ENCODE data around the gene FAM200C.
"Not testable (repeated sequence)": the region's sequence is repeated elsewhere in the genome, so short reads cannot be mapped to it uniquely, and the experiment has no call there.

The FAM200C gene

DNA sequence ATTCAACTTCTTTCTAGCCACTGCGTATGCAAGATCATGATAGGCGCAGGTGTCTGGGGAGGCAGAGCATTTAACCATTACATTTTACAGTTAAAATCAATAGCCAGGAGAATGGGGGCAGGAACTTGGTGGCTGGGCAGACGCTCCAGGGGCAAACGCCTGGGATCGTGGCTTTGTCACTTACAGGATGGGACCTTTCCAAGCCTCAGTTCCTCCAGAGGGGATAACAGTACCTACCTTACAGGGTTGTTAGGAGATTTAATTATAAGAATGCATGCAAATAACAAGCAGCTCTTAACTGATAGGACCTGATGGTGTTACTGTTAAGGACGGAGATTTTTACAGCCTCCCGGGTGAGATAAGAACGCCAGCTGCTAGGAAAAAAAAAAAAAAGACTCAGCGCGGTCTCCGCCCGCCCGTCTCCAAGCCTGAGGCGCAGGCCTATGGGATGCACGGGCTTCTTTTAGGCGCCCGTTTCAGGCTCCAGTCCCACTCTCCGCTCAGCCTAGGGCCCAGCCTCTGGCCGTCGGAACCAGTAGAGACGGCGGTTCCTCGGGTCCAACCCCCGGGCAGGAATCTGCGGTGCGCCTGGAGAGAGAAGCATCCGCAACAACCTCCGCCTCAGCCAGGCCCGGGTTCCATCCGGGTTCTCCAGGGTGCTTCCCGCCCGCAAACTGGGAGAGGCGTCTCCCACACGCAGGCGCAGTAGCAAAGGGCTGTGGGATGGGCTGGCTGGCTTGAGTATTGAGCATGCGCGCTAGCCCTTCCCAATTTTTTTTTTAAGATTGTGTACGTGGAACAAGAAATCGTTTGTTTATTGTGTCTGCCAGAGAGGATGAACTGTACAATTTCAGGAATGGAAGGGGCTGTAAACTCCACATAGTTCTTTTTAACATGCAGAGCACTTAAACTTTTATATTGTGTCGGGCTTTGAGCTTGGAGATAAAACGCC, at the start of gene FAM200C:
Gene FAM200C, minus strand, starts transcription at position 653 of the 952 bp plus-strand sequence. CDS start 4,564 bp downstream, outside the sequence.
- TF ChIP-seq GATA1 (IDR thresholded peaks at IDR 0.05; ENCODE audit: low read depth, low read length) (no peak), POLR2A (IDR thresholded peaks at IDR 0.05; ENCODE audit: low read length) (peak; percentile 84)
- peak; percentile 91 for DNase-seq

DNA sequence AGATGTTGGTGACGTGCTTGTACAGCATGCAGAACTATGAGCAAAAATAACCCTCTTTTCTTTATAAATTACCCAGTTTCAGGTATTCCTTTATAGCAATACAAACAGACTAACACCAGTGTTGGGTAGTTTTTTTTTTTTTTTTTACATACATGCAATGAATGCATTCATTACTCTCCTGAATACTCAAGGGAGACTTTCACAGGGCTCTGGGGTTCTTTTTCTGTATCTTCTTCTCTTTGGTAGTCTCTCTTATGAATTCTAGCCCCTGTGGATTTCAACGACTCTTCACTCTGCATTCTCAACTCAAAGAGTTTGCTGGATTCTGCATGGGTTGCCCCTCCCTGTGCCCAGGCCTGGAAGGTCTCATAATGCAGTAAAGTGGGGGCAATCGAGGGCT, 49.6 kb upstream of the FAM200C start:
- TF ChIP-seq POLR2A (IDR thresholded peaks at IDR 0.05; ENCODE audit: low read length) (no peak), GATA1 (IDR thresholded peaks at IDR 0.05; ENCODE audit: low read depth, low read length) (no peak)
- no peak for DNase-seq

DNA sequence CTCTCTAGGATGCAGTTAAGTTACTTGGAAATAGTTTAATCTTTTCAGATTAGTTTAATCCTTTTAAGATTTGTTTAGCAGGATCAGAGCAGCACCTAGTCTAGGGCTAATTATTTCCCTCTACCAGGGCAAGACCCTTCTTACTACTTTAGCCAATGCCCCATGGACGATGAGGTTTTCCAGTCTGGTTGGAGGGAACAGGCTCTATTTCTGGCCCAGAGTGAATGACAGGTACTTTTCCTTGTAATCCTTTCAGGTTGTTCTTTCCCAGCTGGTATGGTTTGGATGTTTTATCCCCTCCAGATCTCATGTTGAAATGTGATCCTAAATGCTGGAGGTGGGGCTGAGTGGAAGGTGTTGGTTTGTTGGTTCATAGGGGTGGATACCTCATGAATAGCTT, 49.0 kb upstream of the FAM200C start:
- TF ChIP-seq GATA1 (IDR thresholded peaks at IDR 0.05; ENCODE audit: low read depth, low read length) (no peak), POLR2A (IDR thresholded peaks at IDR 0.05; ENCODE audit: low read length) (no peak)
- DNase-seq, result no peak

DNA sequence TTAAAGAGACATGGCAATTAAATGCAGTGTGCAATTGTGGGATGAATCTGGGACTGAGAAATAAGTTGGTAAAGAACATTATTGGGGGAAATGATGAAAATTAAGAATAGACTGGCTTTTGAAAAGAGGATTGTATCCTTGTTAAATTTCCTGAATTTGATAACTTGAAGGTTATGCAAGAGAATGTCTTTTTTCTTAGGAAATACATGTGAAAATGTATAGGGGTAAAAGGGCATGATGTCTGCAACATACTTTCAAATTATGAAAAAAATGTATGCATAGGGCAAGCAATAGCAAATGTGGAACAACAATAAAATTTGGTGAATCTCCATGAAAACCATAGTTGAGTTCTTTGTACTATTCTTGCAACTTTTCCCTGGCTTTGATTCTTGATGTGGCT, 45.9 kb upstream of the FAM200C start:
- TF ChIP-seq GATA1 (IDR thresholded peaks at IDR 0.05; ENCODE audit: low read depth, low read length) (no peak), POLR2A (IDR thresholded peaks at IDR 0.05; ENCODE audit: low read length) (no peak)
- DNase-seq, result no peak

DNA sequence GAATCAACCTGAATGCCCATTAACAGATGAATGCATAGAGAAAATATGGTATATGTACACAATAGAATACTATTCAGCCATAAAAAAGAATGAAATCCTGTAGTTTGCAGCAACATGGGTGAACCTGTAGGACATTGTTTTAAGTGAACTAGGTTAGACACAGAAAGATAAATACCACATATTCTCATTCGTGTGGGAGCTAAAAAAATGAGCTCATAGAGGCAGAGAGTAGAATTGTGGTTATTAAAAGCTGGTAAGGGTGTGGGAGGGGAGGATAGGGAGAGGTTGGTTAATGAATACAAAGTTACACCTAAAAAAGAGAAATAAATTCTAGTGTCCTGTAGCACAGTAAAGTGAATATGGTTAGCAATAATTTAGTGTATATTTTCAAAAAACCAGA, 45.3 kb upstream of the FAM200C start:
- TF ChIP-seq GATA1 (IDR thresholded peaks at IDR 0.05; ENCODE audit: low read depth, low read length) (no peak), POLR2A (IDR thresholded peaks at IDR 0.05; ENCODE audit: low read length) (no peak)

DNA sequence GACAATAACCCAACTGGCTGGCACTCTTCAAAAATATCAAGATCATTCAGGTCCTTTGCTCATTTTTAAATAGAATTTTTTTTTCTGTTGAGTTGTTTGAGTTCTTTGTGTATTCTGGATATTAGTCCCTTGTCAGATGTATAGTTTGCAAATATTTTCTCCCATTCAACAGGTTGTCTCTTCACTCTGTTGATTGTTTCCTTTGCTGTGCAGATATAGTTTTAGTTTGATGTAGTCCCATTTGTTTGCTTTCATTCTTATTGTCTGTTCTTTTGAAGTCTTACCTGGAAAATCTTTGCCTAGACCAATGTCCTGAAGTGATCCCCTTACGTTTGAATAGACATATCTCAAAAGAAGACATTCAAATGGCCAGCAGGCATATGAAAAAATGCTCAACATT, 44.6 kb upstream of the FAM200C start:
- no peak for TF ChIP-seq POLR2A (IDR thresholded peaks at IDR 0.05; ENCODE audit: low read length)
- no peak for TF ChIP-seq GATA1 (IDR thresholded peaks at IDR 0.05; ENCODE audit: low read depth, low read length)

More for the DNA sequence above, 45.3 kb upstream of the FAM200C start:
- no peak for DNase-seq

DNA sequence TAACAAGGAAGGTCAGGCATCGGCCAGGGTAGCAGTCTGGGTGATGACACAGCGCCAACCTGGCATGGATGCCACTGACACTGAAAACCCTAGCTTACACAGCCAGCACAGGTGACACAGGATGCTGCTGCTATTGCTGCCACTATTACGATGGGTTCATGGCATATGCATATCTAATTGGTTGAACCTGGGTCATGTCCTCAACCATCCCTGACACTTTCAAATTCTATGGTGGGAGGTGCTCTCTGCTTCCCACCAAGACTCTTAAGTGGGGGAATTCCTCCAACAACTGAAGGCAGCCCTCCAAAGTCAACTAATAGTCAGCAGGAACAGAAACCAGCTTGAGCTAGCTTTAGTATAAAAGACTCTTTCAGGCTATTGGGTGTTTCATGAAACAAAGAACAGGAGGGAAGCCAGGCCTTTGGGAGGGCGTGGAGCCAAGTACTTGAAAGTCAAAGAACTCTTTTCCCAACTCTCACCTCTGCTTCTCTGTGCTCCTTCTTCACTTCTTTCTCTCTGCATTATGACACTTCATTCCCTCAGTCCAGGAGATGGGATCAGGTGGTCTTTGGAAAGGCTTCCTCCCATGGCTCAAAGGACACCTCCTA, 43.1 kb upstream of the FAM200C start:
- DNase-seq, result no peak
- TF ChIP-seq POLR2A (IDR thresholded peaks at IDR 0.05; ENCODE audit: low read length) (no peak), GATA1 (IDR thresholded peaks at IDR 0.05; ENCODE audit: low read depth, low read length) (no peak)

More for the DNA sequence above, 44.6 kb upstream of the FAM200C start:
- DNase-seq, result no peak

DNA sequence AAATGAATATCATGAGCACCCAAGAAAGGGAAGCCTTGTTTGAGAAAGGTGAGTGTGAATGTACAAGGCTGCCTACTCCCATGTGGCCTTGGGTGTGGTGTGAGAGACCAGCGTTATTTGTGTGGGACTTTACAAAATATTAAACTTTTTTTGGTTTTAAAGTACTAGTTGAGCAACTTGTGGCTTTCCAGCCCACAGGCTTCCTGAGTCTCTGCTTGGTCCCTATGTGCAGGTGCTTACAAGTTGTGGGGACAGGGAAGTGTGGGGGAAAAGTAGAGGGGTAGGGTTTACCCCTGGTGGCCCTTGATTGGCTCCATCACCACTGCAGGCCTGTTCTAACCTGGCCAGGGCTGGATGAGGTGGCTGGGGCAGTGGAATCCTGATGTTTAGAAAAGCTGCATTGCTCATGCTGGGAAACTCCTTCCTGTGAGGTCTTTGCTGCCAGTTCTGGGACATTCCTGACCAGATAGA, 41.5 kb upstream of the FAM200C start:
- TF ChIP-seq POLR2A (IDR thresholded peaks at IDR 0.05; ENCODE audit: low read length) (no peak), GATA1 (IDR thresholded peaks at IDR 0.05; ENCODE audit: low read depth, low read length) (no peak)
- no peak for DNase-seq

DNA sequence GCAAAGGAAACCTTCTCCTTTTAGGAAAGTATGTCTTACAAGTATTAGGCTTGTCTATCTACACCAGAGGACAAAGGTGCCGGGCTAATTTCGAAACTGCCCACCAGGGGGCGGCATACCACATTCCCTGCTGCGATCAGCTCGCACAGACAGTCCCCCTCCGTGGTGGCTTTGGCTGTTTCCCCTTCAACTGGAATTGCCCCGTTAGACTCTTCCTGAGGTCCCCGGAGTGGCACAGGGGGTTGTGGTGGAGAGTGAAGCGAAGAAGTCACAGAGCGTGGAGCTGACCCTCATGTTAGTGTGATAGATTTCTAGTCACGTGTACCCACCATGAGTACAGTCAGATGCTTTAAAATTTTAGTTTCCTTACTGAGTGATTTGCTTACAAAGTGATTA, 39.3 kb upstream of the FAM200C start:
- no peak for TF ChIP-seq GATA1 (IDR thresholded peaks at IDR 0.05; ENCODE audit: low read depth, low read length)
- no peak for TF ChIP-seq POLR2A (IDR thresholded peaks at IDR 0.05; ENCODE audit: low read length)
- DNase-seq, result peak; percentile 80 to 88

DNA sequence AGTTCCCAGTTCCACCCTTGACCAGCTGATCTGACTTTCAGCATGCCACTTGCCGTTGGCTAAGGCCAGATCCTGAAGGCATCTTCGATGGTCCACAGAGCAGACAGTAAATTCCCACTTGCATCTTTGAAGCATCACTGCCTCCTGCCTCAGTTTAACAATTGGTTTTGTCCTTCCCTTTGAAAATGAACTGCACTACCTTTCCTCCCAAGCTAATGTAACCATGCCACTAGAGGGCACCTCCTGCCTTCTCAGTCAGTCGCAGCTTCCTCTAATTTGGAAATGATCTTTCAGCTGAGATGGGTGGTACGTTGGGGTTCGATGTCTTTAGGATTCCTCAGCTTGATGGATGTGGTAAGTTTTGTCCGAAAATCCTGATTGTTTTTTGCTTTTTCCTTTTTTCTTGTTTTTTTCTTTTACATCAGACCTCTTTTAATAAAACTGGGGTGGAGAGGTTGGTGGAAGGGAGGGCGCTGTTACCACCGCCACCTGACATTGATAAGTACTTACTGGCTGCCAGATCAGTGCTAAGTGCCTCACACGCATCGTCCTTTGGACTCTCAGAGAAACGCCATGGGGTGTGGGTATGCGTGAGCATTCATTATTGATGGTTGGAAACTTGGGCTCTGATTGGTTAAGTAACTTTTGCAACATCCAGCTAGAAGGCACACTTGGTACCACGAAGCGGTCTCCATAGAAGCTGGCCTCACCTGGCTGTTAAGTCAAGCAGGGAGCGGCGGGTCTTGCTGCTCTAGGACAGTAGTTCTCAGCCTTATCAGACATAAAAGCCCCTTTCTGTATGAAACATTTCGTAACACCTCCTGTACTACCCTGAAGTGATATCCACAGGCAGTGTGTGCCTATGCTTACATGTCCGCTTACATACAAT, 38.7 kb upstream of the FAM200C start:
- no peak for TF ChIP-seq POLR2A (IDR thresholded peaks at IDR 0.05; ENCODE audit: low read length)
- TF ChIP-seq GATA1 (IDR thresholded peaks at IDR 0.05; ENCODE audit: low read depth, low read length), result no peak
- peak; percentile 70 to 74 for DNase-seq

DNA sequence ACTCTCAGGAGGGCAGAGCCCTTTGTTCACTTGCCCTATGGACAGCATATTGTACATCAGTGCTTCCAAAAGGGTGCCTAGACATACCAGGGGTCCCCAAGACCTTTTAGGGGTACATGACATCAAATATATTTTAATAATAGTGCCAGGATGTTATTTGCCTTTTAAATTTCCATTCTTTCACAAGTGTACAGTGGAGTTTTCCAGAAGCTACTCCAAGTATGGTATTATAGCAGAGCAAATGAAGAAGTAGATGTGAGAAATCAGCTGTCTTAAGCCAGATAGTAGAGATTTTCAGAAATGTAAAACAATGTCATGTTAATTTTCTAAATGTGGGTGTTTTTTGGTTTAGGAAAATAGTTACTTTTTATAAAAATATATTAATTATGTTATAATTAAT, 37.4 kb upstream of the FAM200C start:
- no peak for DNase-seq
- TF ChIP-seq POLR2A (IDR thresholded peaks at IDR 0.05; ENCODE audit: low read length) (no peak), GATA1 (IDR thresholded peaks at IDR 0.05; ENCODE audit: low read depth, low read length) (no peak)

DNA sequence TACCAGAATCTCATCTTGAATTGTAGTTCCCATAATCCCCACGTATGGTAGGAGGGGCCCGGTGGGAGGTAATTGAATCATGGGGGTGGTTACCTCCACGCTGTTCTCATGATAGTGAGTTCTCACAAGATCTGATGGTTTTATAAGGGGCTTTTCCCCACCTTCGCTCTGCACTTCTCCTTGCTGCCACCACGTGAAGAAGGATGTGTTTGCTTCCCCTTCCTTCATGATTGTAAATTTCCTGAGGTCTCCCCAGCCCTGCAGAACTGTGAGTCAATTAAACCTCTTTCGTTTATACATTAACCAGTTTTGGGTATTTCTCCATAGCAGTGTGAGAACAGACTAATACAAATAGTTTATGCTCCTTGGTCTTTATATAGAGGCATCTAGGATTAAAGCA, 36.8 kb upstream of the FAM200C start:
- DNase-seq, result not testable (repeated sequence)

DNA sequence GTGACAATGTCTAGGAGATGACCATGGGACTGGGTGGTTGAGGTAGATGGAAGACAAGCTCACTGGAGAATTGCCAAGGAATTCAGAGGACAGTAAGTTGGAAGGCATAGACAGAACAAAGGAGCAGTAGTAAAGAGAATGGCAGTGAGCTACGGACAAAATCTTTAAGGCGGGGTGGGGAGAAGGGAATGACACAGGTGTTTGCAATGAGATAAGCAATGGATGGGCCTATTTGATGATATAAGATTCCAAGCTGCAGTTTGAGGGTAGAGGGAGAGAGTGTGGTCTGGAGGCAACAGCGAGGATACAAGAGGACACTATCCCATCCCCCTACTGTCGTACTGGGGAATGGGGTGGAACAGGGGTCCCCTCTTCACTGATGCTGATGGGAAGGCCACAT, 36.2 kb upstream of the FAM200C start:
- TF ChIP-seq POLR2A (IDR thresholded peaks at IDR 0.05; ENCODE audit: low read length) (no peak), GATA1 (IDR thresholded peaks at IDR 0.05; ENCODE audit: low read depth, low read length) (no peak)

DNA sequence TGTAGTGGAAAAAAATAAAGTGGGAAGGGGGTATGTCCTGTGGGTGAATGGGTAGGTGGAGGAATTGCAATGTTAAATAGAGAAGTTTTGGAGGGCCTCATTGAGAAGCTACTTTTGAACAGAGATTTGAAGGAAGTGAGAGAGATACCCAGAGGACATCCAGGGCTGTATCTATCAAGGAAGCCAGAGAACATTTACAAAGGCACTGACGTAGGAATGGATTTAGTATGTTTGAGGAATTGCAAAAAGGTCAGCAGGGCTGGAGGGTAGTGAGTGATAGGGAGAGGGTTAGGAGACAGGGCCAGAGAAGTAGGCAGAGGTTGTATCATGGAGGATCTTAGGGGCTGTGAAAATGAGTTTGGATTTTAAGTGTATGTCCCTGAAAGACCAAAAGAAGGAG, 35.7 kb upstream of the FAM200C start:
- no peak for TF ChIP-seq GATA1 (IDR thresholded peaks at IDR 0.05; ENCODE audit: low read depth, low read length)
- TF ChIP-seq POLR2A (IDR thresholded peaks at IDR 0.05; ENCODE audit: low read length), result no peak
- DNase-seq, result no peak

More for the DNA sequence above, 36.2 kb upstream of the FAM200C start:
- DNase-seq, result peak; percentile 6 to 19
